ENCODE measurements around the gene FCAR.
"Not testable (repeated sequence)": the region's sequence is repeated elsewhere in the genome, so short reads cannot be mapped to it uniquely, and the experiment has no call there.

The FCAR gene

GRCh38 chr19:54873990-54874389 lies at the start of gene FCAR:
Gene FCAR (plus strand): TSS chr19:54874235. CDS start chr19:54874290, 55 bp downstream.
- DNase-seq (ENCODE audit: extremely low read depth, low read depth) = no peak
- TF ChIP-seq, protein P1, sequence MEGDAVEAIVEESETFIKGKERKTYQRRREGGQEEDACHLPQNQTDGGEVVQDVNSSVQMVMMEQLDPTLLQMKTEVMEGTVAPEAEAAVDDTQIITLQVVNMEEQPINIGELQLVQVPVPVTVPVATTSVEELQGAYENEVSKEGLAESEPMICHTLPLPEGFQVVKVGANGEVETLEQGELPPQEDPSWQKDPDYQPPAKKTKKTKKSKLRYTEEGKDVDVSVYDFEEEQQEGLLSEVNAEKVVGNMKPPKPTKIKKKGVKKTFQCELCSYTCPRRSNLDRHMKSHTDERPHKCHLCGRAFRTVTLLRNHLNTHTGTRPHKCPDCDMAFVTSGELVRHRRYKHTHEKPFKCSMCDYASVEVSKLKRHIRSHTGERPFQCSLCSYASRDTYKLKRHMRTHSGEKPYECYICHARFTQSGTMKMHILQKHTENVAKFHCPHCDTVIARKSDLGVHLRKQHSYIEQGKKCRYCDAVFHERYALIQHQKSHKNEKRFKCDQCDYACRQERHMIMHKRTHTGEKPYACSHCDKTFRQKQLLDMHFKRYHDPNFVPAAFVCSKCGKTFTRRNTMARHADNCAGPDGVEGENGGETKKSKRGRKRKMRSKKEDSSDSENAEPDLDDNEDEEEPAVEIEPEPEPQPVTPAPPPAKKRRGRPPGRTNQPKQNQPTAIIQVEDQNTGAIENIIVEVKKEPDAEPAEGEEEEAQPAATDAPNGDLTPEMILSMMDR (IDR thresholded peaks at IDR 0.05; ENCODE audit: low read depth, low read length) = no peak

DNA sequence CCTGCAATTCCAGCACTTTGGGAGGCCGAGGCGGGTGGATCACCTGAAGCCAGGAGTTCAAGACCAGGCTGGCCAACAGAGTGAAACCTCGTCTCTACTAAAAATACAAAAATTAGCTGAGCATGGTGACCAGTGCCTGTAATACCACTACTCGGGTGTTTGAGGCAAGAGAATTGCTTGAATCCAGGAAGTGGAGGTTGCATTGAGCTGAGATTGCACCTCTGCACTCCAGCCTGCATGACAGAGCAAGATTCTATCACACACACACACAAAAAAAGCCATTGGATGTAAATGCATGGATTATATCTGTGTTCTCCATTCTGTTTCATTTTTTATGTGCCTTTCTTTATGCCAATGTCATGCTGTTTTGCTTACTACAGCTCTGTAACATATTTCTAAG lies 49.6 kb upstream of the FCAR start:
- not testable (repeated sequence) for DNase-seq (ENCODE audit: extremely low read depth, low read depth)

DNA sequence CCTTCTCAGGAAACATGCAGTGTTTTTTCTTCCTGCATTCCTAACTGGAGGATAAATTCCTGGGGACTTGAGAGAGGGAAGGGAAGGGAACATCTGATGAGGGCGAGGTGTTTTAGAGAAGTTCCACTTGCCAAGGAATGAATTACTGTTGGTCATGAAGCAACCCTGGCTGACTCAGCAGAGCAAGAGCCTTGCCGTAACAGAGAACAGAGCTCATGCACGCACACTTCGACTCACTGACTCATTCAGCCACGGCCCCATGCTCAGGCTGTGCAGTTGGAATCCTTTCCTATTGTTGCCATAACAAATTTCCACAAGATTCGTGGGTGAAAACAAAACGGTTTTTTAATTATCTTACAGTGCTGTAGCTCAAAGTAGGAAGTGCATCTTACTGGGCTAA lies 48.7 kb upstream of the FCAR start:
- DNase-seq (ENCODE audit: extremely low read depth, low read depth) = not testable (repeated sequence)

DNA sequence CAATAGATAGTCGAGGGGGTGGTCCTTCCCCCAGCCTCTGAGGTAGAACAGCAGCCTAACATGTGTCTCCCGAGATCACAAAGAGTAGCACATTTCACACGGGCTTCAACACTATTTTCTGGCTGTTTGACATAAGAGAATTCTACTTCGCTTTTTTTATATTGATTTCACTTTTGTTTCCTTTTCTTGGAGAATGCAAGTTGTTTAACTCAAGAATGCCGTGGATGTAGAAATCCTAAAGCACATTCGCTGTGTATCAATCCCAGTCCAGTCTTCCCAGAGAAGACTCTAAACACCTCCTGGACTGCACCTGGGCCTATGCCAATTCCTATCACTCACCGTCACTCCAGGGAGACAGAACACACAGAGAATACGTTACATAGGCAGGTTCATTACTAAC lies 46.0 kb upstream of the FCAR start:
- not testable (repeated sequence) for DNase-seq (ENCODE audit: extremely low read depth, low read depth)

DNA sequence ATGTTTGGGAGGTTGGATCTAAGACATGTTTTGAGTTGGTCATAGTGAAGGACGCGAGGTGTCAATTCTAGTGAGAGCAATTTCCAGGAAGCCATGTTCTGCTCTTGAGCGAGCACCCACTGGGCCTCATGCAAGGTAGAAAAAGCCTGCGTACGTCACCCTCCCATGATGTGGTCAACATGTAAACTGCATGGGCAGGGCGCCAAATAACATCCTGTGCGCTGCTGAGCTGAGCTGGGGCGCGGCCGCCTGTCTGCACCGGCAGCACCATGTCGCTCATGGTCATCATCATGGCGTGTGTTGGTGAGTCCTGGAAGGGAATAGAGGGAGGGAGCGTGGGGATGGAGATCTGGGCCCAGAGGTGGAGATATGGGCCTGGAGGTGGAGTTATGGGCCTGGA lies 41.5 kb upstream of the FCAR start, which contains the start of gene KIR2DS4:
TSS of gene KIR2DS4 (plus strand) at position 181 of the 400 bp plus-strand sequence.
- not testable (repeated sequence) for DNase-seq (ENCODE audit: extremely low read depth, low read depth)

DNA sequence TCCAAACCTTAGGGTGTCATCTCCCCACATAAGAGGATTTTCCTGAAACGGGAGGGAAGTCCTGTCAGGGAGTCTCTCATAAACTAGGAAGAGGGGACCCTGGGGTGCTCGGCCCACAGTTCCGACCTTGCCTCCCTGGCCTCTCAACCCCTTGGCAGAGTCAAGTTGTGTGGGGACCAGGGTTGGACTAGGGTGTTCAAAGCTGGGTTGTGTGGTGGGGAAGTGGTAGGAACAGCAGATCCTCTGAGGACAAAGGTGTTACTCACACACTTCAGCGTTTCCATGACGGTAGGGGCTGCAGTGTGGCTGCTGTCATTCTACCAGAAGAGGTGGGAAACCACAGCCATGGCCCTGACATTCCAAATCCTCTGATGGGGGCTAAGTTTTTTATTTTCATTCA lies 38.9 kb upstream of the FCAR start:
- DNase-seq (ENCODE audit: extremely low read depth, low read depth) = not testable (repeated sequence)

GRCh38 chr19:54837522-54837921 lies 36.5 kb upstream of the FCAR start:
- DNase-seq (ENCODE audit: extremely low read depth, low read depth) = not testable (repeated sequence)

GRCh38 chr19:54843171-54843570 lies 30.9 kb upstream of the FCAR start:
- DNase-seq (ENCODE audit: extremely low read depth, low read depth) = not testable (repeated sequence)

DNA sequence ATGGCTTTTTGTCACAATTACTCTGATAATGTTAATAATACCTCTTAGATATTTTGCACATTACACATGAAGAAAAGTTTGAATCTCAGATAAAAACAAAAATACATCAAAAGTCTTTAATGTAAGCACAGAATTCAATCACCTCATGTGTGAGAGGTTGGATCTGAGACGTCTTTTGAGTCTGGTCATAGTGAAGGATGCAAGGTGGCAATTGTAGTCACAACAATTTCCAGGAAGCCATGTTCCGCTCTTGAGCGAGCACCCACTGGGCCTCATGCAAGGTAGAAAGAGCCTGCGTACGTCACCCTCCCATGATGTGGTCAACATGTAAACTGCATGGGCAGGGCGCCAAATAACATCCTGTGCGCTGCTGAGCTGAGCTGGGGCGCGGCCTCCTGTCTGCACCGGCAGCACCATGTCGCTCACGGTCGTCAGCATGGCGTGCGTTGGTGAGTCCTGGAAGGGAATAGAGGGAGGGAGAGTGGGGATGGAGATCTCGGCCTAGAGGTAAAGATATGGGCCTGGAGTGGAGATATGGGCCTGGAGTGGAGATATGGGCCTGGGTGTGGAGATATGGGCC lies 23.9 kb upstream of the FCAR start, which contains the start of gene KIR3DL2:
TSS of gene KIR3DL2 (plus strand) at position 383 of the 580 bp plus-strand sequence. CDS start at position 416, 33 bp downstream.
- DNase-seq (ENCODE audit: extremely low read depth, low read depth) = not testable (repeated sequence)

DNA sequence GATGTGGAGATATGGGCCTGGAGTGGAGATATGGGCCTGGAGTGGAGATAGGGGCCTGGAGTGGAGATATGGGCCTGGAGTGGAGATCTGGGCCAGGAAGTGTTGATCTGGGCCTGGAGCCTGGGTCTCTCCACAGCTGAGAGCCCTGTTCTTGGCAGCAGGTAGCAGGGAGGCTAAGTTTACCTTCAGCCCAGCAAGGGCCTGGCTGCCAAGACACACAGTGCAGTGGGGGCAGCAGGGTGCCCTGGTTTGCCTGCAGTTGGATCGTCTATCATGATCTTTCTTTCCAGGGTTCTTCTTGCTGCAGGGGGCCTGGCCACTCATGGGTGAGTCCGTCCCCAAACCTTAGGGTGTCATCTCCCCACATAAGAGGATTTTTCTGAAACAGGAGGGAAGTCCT lies 23.1 kb upstream of the FCAR start:
- TF ChIP-seq, protein P1 (IDR thresholded peaks at IDR 0.05; ENCODE audit: low read depth, low read length) = no peak
- no peak for DNase-seq (ENCODE audit: extremely low read depth, low read depth)

GRCh38 chr19:54851353-54851752 lies 22.7 kb upstream of the FCAR start:
- TF ChIP-seq, protein P1 (IDR thresholded peaks at IDR 0.05; ENCODE audit: low read depth, low read length) = no peak
- DNase-seq (ENCODE audit: extremely low read depth, low read depth) = no peak

- not testable (repeated sequence) for DNase-seq (ENCODE audit: extremely low read depth, low read depth)
Observed at GRCh38 chr19:54855241-54855640, 18.8 kb upstream of the FCAR start.

- not testable (repeated sequence) for DNase-seq (ENCODE audit: extremely low read depth, low read depth)
Observed at GRCh38 chr19:54858476-54858875, 15.6 kb upstream of the FCAR start.

DNA sequence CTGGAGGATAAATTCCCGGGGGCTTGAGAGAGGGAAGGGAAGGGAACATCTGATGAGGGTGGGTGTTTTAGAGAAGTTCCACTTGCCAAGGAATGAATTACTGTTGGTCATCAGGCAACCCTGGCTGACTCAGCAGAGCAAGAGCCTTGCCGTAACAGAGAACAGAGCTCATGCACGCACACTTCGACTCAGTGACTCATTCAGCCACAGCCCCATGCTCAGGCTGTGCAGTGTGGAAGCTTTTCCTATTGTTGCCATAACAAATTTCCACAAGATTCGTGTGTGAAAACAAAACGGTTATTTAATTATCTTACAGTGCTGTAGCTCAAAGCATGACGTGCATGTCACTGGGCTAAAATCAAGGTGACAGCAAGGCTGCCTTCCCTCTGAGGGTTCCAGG lies 14.6 kb upstream of the FCAR start:
- DNase-seq (ENCODE audit: extremely low read depth, low read depth) = not testable (repeated sequence)

GRCh38 chr19:54863459-54863858 lies 10.6 kb upstream of the FCAR start:
- DNase-seq (ENCODE audit: extremely low read depth, low read depth) = not testable (repeated sequence)
